Medulla oblongata (tissue), 1 donor: ENCODE measurements around the gene PAPPA2.

Experiments
- DNase-seq: peaks from one replicate; pipeline ENCODE4 v3.0.0-alpha.2; 2015; ENCODE audit errors: extremely low spot score

Gene PAPPA2

GRCh38 chr1:176802316-176802715 is 339.3 kb downstream of the PAPPA2 start:
- no peak for DNase-seq

- DNase-seq = no peak
Observed at GRCh38 chr1:176803042-176803441, 340.1 kb downstream of the PAPPA2 start.

- no peak for DNase-seq
Observed at GRCh38 chr1:176803596-176803995, 340.6 kb downstream of the PAPPA2 start.

DNA sequence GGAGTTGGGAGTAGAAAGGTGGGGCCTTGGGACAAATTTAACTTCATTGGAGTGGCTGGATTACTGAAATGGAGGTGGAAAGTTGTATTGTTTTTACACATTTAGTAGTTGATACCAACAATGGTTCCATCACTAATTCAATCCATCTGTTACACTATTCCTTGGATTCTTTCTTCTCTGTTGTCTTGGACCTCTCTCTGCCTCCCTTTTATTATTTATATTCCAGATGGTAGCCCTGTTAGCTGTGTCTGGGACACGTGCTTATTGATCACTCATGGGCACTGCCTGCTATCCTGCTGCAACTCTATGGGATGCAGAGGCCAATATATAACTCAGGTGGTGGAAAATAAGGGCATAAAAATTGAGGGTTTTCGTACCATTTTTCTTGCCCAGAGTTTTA is 346.3 kb downstream of the PAPPA2 start:
- no peak for DNase-seq

- no peak for DNase-seq
Observed at GRCh38 chr1:176811511-176812288, 348.7 kb downstream of the PAPPA2 start.

GRCh38 chr1:176815621-176816020 is 352.6 kb downstream of the PAPPA2 start:
- no peak for DNase-seq

DNA sequence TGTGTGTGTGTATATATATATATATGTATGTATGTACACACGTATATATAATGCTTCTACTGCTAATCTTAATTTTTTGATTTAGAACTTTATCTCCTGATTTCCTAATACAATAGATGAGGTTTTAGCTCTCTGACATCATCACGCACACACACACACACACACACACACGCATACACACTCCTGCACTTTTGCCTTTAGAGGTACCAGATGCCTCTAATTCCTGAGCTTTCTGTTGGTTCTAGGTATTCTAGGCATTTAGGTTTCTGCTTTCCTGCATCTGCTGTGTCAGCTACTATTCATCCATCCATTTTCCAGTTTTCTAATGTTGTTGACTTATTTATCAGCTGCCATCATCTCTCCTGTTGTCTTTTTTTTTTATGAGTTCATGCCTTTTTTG is 353.3 kb downstream of the PAPPA2 start:
- no peak for DNase-seq

DNA sequence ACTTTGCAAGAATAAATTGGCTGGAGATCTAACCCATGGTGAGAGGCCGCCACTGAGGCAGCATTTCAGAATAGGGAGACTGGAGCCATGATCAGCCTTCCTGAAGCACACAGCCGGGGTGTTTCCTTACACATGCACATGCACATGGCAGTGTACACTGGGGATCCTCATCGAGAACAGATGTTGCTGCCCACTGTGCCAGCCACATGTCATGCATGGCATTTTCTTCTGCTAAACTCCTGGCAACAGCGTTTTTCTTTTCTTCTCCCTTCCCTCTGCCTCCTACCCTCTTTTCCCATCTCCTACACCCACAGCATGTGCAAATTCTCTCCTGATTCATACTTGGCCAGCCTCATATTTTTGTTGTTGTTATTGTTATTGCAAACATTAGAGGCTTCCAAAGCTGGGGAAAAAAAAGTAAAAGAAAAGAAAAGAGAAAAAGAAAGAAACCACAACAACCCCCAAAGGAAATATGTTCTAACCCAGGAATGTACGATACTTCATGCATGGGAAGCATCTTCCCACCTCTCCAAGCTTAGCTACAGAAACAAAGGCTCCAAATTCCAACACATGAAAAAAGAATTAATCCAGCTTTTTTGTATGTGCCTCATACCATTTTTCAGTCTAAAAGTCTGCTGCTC is 357.5 kb downstream of the PAPPA2 start:
- DNase-seq = no peak

DNA sequence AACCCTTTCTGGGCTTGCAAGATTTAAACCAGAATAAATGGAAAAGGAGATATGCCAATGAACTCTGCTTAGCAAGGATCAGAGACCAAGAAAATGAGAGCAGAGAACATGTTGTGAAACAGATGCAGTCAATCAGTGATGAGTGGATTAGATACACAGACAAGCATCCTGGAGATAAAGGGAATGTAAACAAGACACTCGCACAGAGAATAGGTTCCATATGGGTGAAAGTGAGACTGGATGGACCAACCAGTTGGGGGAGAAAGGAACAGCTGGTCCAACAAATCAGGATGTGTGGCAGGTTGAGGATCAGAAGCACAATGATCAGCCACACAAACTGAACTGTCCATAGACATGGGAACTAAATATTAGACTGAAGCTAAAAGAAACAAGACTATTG is 363.3 kb downstream of the PAPPA2 start:
- DNase-seq = no peak

DNA sequence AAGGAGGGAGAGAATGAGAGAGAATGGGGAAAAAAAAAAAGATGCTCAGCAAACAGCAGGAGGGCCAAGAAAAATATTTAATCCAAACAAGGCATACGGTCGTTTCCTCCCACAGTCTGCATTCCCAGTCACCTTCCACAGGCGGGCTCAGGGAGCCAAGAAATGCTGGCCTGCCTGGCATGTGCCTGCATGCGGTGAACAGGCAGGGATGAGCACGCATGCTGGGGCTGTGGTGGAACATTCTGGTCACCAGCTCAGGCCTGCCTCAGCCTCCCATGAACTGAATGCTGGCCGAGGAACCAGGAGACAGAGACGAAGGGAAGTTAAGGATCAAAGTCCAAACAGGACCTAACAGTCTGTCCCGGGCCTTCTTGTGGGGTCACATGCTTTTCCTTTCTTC is 366.3 kb downstream of the PAPPA2 start:
- no peak for DNase-seq

DNA sequence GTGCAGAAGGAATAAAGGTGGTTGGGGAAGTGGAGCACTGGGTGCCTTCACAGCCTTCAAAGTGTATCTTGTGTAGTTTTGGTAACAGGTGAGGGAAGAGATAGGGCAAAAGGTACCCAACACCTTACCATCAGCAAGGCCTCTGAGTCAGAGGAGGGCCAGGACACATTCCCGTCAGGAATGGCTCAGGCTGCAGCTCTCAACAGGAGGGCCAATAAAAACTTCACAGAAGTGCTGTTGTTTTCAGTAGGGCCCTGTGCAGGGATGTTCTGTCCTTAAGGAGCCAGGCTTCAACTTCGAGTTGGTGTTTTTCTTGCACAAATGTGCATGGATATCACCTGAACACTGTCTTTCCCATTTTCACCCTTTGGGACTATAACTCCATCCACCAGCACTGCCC is 368.2 kb downstream of the PAPPA2 start:
- DNase-seq = no peak

DNA sequence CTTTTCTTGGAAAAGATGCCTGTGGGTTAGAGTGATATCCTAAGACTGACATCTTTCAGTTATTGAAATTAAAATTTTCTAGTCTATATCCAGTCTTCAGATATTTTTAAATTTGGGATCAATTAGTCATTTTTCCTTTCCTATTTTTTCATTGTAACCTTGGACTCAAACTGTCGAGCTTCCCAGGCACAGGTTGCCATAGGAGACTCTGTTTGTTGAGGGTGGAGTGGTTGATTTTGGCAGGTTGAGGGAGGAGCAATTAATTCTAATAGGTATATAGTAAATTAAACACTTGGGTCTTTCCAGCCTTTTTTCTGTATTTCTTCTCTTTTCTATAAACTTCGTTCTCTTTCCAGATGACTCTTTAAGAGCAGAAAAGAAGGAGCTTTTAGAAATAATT is 374.7 kb downstream of the PAPPA2 start:
- no peak for DNase-seq

DNA sequence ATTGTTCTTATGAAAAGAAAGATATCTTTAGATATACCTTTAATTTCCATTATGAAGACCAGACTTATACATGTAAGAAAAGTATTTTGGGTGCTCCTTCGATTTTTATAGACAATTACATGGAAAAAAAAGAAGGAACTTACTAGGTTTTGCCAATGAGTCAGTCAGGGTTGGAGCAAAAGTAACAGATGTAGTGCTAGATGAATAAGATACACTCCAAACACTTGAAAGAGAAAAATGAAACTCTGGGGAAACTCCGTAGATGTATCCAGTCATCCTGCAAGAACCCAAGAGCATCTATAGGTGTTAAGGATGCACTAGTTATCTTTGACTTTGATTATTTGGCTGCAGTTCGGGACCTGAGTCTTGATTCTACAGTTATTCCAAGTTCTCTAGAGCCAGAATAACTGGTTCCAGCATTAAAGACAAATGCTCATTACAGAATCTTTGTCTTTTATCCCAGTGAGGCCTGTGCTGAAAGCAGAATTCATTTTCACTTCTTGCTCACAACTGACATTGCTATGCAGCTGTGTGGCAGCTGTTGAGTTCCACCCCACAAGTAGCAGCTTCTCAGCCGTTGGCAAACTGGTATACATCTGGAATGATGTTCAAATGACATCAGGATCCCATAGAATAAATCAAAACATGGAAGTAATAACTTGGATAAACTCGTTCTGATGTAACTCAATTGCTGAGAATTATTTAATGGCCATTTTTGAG is 375.5 kb downstream of the PAPPA2 start:
- no peak for DNase-seq

- DNase-seq = no peak
Observed at GRCh38 chr1:176839216-176839615, 376.2 kb downstream of the PAPPA2 start.

GRCh38 chr1:176841238-176841637 is 378.3 kb downstream of the PAPPA2 start:
- no peak for DNase-seq

- DNase-seq = peak; percentile 65
Observed at GRCh38 chr1:176843352-176844297, 380.6 kb downstream of the PAPPA2 start.

GRCh38 chr1:176847052-176847451 is 384.1 kb downstream of the PAPPA2 start:
- no peak for DNase-seq

- no peak for DNase-seq
Observed at GRCh38 chr1:176849281-176849680, 386.3 kb downstream of the PAPPA2 start.

GRCh38 chr1:176850871-176851270 is 387.9 kb downstream of the PAPPA2 start:
- DNase-seq = no peak

GRCh38 chr1:176852124-176852523 is 389.1 kb downstream of the PAPPA2 start:
- no peak for DNase-seq

DNA sequence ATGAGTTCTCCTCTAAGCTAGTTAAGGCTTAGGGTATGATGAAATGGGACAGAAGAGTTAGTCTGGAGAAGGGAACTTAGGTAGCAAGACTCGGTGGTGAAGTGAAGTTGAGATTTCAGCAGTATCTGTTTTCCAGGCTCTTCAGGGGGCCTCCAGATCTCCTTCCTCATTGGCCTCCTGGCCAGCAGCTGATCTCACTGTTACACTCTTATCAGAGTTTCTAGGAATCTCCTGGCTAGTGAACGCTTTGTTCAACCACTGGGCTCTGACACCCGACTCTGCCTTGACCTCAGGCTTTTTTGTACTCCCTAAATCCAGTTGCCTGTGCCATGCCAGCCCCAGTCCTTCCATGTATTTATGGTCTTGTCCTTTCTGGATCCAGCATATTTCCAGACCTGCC is 390.5 kb downstream of the PAPPA2 start:
- no peak for DNase-seq

- no peak for DNase-seq
Observed at GRCh38 chr1:176854121-176854520, 391.1 kb downstream of the PAPPA2 start.
